Mesenchymal stem cell (in vitro differentiated cells and primary cell): Measurements from ENCODE around the gene ARL2BP.

ENCODE experiments used
- DNase-seq: peaks from one replicate; pipeline ENCODE4 v3.0.0-alpha.2; 2013
- H2AFZ ChIP-seq: one replicate; pipeline ENCODE4 v1.6.1; 2013; ENCODE audit warnings: low read depth, mild to moderate bottlenecking, control low read depth, inconsistent platforms, low read length, moderate library complexity
- H2AK5ac ChIP-seq: 2 replicates; pipeline ENCODE4 v1.6.1; 2013; ENCODE audit warnings: low read length, moderate library complexity, mild to moderate bottlenecking, inconsistent platforms; ENCODE audit not compliant: severe bottlenecking
- H2BK120ac ChIP-seq: one replicate; pipeline ENCODE4 v1.6.1; 2013; ENCODE audit warnings: low read depth, mild to moderate bottlenecking, inconsistent platforms, low read length, moderate library complexity
- H2BK12ac ChIP-seq, 2 experiments: one replicate each; pipeline ENCODE4 v1.6.1; 2013; ENCODE audit warnings: inconsistent platforms in 2 of 2, low read length in 2 of 2, mild to moderate bottlenecking in 2 of 2, moderate library complexity in 2 of 2, control low read depth in 1 of 2
- H2BK15ac ChIP-seq: one replicate; pipeline ENCODE4 v1.6.1; 2013; ENCODE audit warnings: mild to moderate bottlenecking, low read depth, inconsistent platforms; ENCODE audit not compliant: poor library complexity, severe bottlenecking
- H2BK5ac ChIP-seq: 2 replicates; pipeline ENCODE4 v1.6.1; 2013; ENCODE audit warnings: low read depth, mild to moderate bottlenecking, low read length, control low read depth, inconsistent platforms; ENCODE audit not compliant: poor library complexity, severe bottlenecking
- H3K14ac ChIP-seq, 2 experiments: one replicate each; pipeline ENCODE4 v1.6.1; 2013; ENCODE audit warnings: inconsistent platforms in 2 of 2, low read length in 2 of 2, control low read depth in 1 of 2, mild to moderate bottlenecking in 1 of 2, moderate library complexity in 1 of 2
- H3K18ac ChIP-seq, 2 experiments: one replicate each; pipeline ENCODE4 v1.6.1; 2013; ENCODE audit warnings: inconsistent platforms in 2 of 2, low read length in 2 of 2, control low read depth in 1 of 2, low read depth in 1 of 2, mild to moderate bottlenecking in 1 of 2
- H3K23ac ChIP-seq, 2 experiments: one replicate each; pipeline ENCODE4 v1.6.1; 2013; ENCODE audit warnings: inconsistent platforms in 2 of 2, low read length in 2 of 2, mild to moderate bottlenecking in 2 of 2, moderate library complexity in 2 of 2, control low read depth in 1 of 2
- H3K27ac ChIP-seq: 2 replicates; pipeline ENCODE4 v1.5.1; 2013; ENCODE audit warnings: mild to moderate bottlenecking, moderate library complexity, low read length, control low read depth, inconsistent platforms; ENCODE audit not compliant: poor library complexity, severe bottlenecking
- H3K27me3 ChIP-seq, 2 experiments: 2 replicates each; pipeline versions ENCODE4 v1.6.1 to v1.7.0; 2013; ENCODE audit warnings: low read length in 2 of 2, mild to moderate bottlenecking in 2 of 2, moderate library complexity in 2 of 2, control low read depth in 1 of 2, inconsistent platforms in 1 of 2; ENCODE audit not compliant: control insufficient read depth in 1 of 2, insufficient read depth in 1 of 2
- H3K36me3 ChIP-seq, 2 experiments: 2 replicates each; pipeline versions ENCODE4 v1.6.1 to v1.7.0; 2013; ENCODE audit warnings: low read length in 2 of 2, control low read depth in 1 of 2, inconsistent platforms in 1 of 2, low read depth in 1 of 2, mild to moderate bottlenecking in 1 of 2; ENCODE audit not compliant: insufficient read depth in 2 of 2, control insufficient read depth in 1 of 2
- H3K4ac ChIP-seq, 2 experiments: one replicate each; pipeline ENCODE4 v1.6.1; 2013; ENCODE audit warnings: inconsistent platforms in 2 of 2, low read length in 2 of 2, mild to moderate bottlenecking in 2 of 2, moderate library complexity in 2 of 2, control low read depth in 1 of 2, low read depth in 1 of 2
- H3K4me1 ChIP-seq: 2 replicates; pipeline ENCODE4 v1.6.1; 2013; ENCODE audit warnings: low read depth, low read length, control low read depth; ENCODE audit not compliant: control insufficient read depth, insufficient read depth
- H3K4me2 ChIP-seq: 2 replicates; pipeline ENCODE4 v1.6.1; 2013; ENCODE audit warnings: low read length, mild to moderate bottlenecking, inconsistent platforms; ENCODE audit not compliant: poor library complexity, severe bottlenecking
- H3K4me3 ChIP-seq, 2 experiments: 2 replicates each; pipeline versions ENCODE4 v1.5.1 to v1.7.0; 2013; ENCODE audit warnings: low read length in 2 of 2, mild to moderate bottlenecking in 2 of 2, control low read depth in 1 of 2, low read depth in 1 of 2; ENCODE audit not compliant: insufficient read depth in 1 of 2
- H3K79me1 ChIP-seq: replicated peaks from 2 replicates; pipeline ENCODE4 v1.6.1; 2013; ENCODE audit warnings: mild to moderate bottlenecking, control low read depth, low read length, inconsistent platforms; ENCODE audit not compliant: poor library complexity, severe bottlenecking
- H3K9ac ChIP-seq: 2 replicates; pipeline ENCODE4 v1.7.0; 2013; ENCODE audit warnings: mild to moderate bottlenecking, low read length, moderate library complexity
- H3K9me3 ChIP-seq: 2 replicates; pipeline ENCODE4 v1.7.0; 2013; ENCODE audit warnings: mild to moderate bottlenecking, low read length; ENCODE audit not compliant: control insufficient read depth
- H4K8ac ChIP-seq: one replicate; pipeline ENCODE4 v1.6.1; 2013; ENCODE audit warnings: inconsistent platforms, mild to moderate bottlenecking, low read length, moderate library complexity
- H4K91ac ChIP-seq: one replicate; pipeline ENCODE4 v1.6.1; 2013; ENCODE audit warnings: mild to moderate bottlenecking, low read length, inconsistent platforms
- WGBS: methylation state at CpG from one replicate; pipeline ENCODE4 v1.1.7; 2013; ENCODE audit warnings: mixed read lengths; 5-methylcytosine and 5-hydroxymethylcytosine counted together

ARL2BP gene

DNA sequence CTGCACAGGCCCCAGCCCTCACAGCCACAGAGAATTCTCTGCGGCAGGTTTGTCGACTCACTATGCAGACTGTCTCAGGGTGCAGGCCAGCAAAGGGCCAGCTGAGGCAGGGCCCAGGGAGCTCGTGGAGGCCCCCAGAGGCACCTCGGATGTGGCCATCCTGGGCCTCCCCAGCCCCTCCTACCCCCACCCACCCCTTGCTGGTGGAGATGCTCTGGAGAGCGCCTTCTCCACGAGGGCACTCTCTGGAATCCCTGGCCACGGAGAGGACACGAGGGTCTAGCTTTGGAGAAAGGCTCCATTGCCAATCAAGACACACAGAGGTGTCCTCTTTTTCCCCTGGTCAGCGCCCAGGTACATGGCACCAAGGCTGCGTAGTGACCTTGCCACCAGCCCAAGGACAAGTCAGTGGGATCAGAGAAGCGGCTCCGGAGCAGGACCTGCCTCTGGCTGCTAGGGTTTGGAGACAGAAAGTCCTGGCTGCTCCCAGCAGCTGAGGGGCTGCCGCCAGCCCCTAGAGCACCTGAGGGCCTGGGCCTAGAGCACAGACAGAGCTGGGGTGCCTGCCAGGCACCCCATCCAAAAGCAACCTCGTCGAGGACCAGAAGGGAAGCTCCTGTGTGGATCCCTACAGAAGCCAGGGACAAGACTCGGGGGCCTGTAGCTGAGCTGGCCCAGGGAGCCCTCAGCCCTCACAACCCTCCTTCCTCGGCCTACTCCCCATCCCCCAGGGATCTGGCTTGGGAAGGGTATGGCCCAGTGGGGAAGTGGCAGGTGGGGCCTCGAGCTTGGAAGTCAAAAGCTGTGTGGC is 18.7 kb downstream of the ARL2BP start:
- 78% methylated on average over 14 of the region's 18 CpGs for WGBS
- DNase-seq = no peak
- no peak overlapping the region for H3K4me3 ChIP-seq
- H4K8ac ChIP-seq = no peak overlapping the region
- no peak overlapping the region for H3K4me2 ChIP-seq
- H2AK5ac ChIP-seq = no peak overlapping the region
- no peak overlapping the region for H2BK12ac ChIP-seq
- H3K14ac ChIP-seq = no peak overlapping the region
- no peak overlapping the region for H3K4ac ChIP-seq
- no peak overlapping the region for H3K23ac ChIP-seq
- H3K18ac ChIP-seq = no peak overlapping the region
- H4K91ac ChIP-seq = no peak overlapping the region
- H3K9me3 ChIP-seq = no peaks in the 10 kb centered on the region
- no peak overlapping the region for H2AFZ ChIP-seq
- no peak overlapping the region for H3K27ac ChIP-seq
- H3K9ac ChIP-seq = no peak overlapping the region
- peaks cover 0 to 3% of the 10 kb centered on the region in 2 experiments for H3K36me3 ChIP-seq
- no peak overlapping the region for H2BK120ac ChIP-seq
- peaks cover 0 to 15% of the 10 kb centered on the region in 2 experiments for H3K27me3 ChIP-seq
- H2BK15ac ChIP-seq = no peak overlapping the region
- H3K79me1 ChIP-seq = no peaks in the 10 kb centered on the region
- H2BK5ac ChIP-seq = no peak overlapping the region
- H3K4me1 ChIP-seq = peaks cover 20% of the 10 kb centered on the region

DNA sequence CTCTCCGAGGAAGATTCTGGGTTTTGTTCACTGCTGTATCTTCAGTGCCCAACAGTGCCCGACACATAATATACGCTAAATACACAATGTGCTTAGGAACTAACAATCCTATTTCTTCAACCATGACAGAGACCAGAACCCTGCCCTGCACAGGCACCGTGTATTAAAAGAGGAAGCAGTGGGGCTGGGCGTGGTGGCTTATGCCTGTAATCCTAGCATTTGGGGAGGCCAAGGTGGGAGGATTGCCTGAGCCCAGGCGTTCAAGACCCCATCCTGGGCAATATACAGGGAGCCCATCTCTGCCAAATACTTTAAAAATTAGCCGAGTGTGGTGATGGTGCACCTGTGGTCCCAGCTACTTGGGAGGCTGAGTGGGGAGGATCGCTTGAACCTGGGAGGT is 19.3 kb downstream of the ARL2BP start:
- no peak for DNase-seq
- H3K27me3 ChIP-seq = peaks cover 0 to 17% of the 10 kb centered on the region in 2 experiments
- H3K4me3 ChIP-seq = no peak overlapping the region
- H2BK5ac ChIP-seq = no peak overlapping the region
- H3K36me3 ChIP-seq = no peaks in the 10 kb centered on the region
- H2BK12ac ChIP-seq = no peak overlapping the region
- no peak overlapping the region for H2AFZ ChIP-seq
- H2BK15ac ChIP-seq = no peak overlapping the region
- no peak overlapping the region for H3K4ac ChIP-seq
- no peak overlapping the region for H3K18ac ChIP-seq
- H3K79me1 ChIP-seq = no peaks in the 10 kb centered on the region
- H3K9ac ChIP-seq = no peak overlapping the region
- no peaks in the 10 kb centered on the region for H3K9me3 ChIP-seq
- no peak overlapping the region for H3K27ac ChIP-seq
- WGBS = 94% methylated on average over 6 of the region's 8 CpGs
- no peak overlapping the region for H2AK5ac ChIP-seq
- H3K4me1 ChIP-seq = peaks cover 23% of the 10 kb centered on the region
- no peak overlapping the region for H3K23ac ChIP-seq
- no peak overlapping the region for H3K14ac ChIP-seq
- no peak overlapping the region for H3K4me2 ChIP-seq
- no peak overlapping the region for H4K91ac ChIP-seq
- H2BK120ac ChIP-seq = no peak overlapping the region
- H4K8ac ChIP-seq = no peak overlapping the region

DNA sequence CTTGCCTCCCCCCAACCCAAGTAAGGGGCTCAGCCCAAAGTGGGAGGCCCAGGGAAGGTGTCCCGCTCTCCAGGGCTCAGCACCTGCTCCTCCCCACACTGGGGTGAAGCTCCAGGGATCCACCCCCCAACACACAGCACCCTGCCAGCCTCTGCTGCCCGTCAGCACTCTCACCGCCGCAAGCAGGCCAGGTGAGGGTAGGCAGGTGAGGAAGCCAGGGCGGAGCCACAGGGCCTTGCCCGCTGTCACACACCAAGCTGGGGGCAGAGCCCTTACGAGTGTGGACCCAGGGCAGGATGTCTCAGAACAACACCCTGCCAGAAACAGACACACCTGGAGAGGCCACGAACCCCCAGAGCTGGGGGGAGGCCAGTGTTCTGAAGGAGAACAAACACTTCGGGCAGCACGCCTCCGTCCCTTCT is 19.9 kb downstream of the ARL2BP start:
- H3K4me3 ChIP-seq = no peak overlapping the region
- H3K9me3 ChIP-seq = no peaks in the 10 kb centered on the region
- no peak overlapping the region for H2AFZ ChIP-seq
- no peak for DNase-seq
- no peak overlapping the region for H2BK5ac ChIP-seq
- peak overlapping the region in 1 of 2 experiments; percentile 79 for H3K14ac ChIP-seq
- H3K27ac ChIP-seq = no peak overlapping the region
- no peaks in the 10 kb centered on the region for H3K79me1 ChIP-seq
- H2BK12ac ChIP-seq = no peak overlapping the region
- H3K4ac ChIP-seq = no peak overlapping the region
- H3K4me1 ChIP-seq = peaks cover 24% of the 10 kb centered on the region
- peak overlapping the region; percentile 76 for H2AK5ac ChIP-seq
- H3K9ac ChIP-seq = no peak overlapping the region
- no peak overlapping the region for H3K18ac ChIP-seq
- no peak overlapping the region for H3K4me2 ChIP-seq
- no peak overlapping the region for H4K8ac ChIP-seq
- H2BK120ac ChIP-seq = no peak overlapping the region
- H3K27me3 ChIP-seq = peaks cover 0 to 17% of the 10 kb centered on the region in 2 experiments
- no peaks in the 10 kb centered on the region for H3K36me3 ChIP-seq
- no peak overlapping the region for H3K23ac ChIP-seq
- H4K91ac ChIP-seq = no peak overlapping the region
- 92% methylated on average over 10 of the region's 11 CpGs for WGBS
- no peak overlapping the region for H2BK15ac ChIP-seq

DNA sequence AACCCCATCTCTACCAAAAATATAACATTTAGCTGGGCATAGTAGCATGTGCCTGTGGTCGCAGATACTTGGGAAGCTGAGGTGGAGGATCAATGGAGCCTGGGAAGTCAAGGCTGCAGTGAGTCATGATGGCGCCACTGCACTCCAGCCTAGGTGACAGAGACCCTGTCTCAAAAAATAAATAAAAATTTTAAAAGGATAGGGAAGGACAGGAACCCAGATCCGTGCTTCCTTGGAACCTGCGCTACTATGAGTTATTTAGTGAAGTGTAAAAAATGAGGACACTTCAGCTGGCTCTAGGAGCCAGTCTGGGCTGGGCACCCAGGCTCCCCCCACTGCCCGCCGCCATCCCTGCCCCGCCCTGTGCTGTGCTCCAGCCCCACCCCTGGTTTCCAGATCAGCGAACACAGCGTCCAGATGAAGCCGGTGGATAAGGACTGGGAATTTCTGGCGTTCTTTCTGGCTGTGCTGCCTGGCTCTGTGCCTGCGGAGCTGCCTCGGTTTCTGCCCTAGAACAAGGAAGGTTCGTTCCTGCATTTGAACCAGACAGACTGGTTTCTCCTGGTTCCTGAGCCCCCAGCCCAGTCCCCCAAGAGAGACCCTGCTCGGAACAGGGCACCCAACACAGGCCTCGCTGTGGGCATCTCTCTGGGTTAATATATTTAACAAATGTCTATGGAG is 20.9 kb downstream of the ARL2BP start:
- peaks cover 25% of the 10 kb centered on the region for H3K4me1 ChIP-seq
- H3K36me3 ChIP-seq = no peaks in the 10 kb centered on the region
- no peaks in the 10 kb centered on the region for H3K9me3 ChIP-seq
- WGBS = 84% methylated on average over 16 of the region's 16 CpGs
- no peak overlapping the region for H3K23ac ChIP-seq
- H3K9ac ChIP-seq = peak overlapping the region; percentile 41
- H2BK5ac ChIP-seq = no peak overlapping the region
- H2AK5ac ChIP-seq = no peak overlapping the region
- no peak overlapping the region for H3K27ac ChIP-seq
- H4K91ac ChIP-seq = no peak overlapping the region
- no peak overlapping the region for H2BK15ac ChIP-seq
- no peak overlapping the region for H3K4me2 ChIP-seq
- peaks cover 0 to 21% of the 10 kb centered on the region in 2 experiments for H3K27me3 ChIP-seq
- H4K8ac ChIP-seq = no peak overlapping the region
- no peaks in the 10 kb centered on the region for H3K79me1 ChIP-seq
- no peak overlapping the region for H2AFZ ChIP-seq
- no peak for DNase-seq
- H3K18ac ChIP-seq = no peak overlapping the region
- no peak overlapping the region for H3K4me3 ChIP-seq
- H3K14ac ChIP-seq = no peak overlapping the region
- no peak overlapping the region for H2BK12ac ChIP-seq
- H2BK120ac ChIP-seq = no peak overlapping the region
- no peak overlapping the region for H3K4ac ChIP-seq
